Karpas-422 (cell line): ENCODE measurements around the gene CDV3. TPM values are rescaled to one million over a fixed set of nuclear protein-coding genes. Genes with fewer than 3 reads are reported as not detected.

Experiments
- DNase-seq: peaks from one replicate; pipeline ENCODE4 v3.0.0-alpha.2; 2015
- H2AFZ ChIP-seq: fragments of 200-600 bp; sonication (generic); 2 replicates; pipeline ENCODE4 v1.6.1; 2014; ENCODE audit warnings: antibody characterized with exemption, low read length, mixed read lengths
- H3K27ac ChIP-seq: fragments of 200-600 bp; sonication (generic); 2 replicates; pipeline ENCODE4 v1.5.1; 2014; ENCODE audit warnings: mild to moderate bottlenecking, low read length, moderate library complexity
- H3K27me3 ChIP-seq: fragments of 200-600 bp; sonication (generic); 2 replicates; pipeline ENCODE4 v1.6.1; 2014; ENCODE audit warnings: low read length, mixed read lengths
- H3K36me3 ChIP-seq: fragments of 200-600 bp; sonication (generic); 2 replicates; pipeline ENCODE4 v1.6.1; 2014; ENCODE audit warnings: low read length, mixed read lengths; ENCODE audit not compliant: insufficient read depth
- H3K4me1 ChIP-seq: fragments of 200-600 bp; sonication (generic); 2 replicates; pipeline ENCODE4 v1.6.1; 2014; ENCODE audit warnings: mild to moderate bottlenecking, low read length, mixed read lengths
- H3K4me2 ChIP-seq: fragments of 200-600 bp; sonication (generic); 2 replicates; pipeline ENCODE4 v1.6.1; 2014; ENCODE audit warnings: low read length, low read depth, mild to moderate bottlenecking; ENCODE audit not compliant: poor library complexity, severe bottlenecking
- H3K4me3 ChIP-seq: fragments of 200-600 bp; sonication (generic); 2 replicates; pipeline ENCODE4 v1.5.1; 2014; ENCODE audit warnings: mild to moderate bottlenecking, antibody characterized with exemption, low read length, mixed read lengths
- H3K79me2 ChIP-seq: fragments of 200-600 bp; sonication (generic); 2 replicates; pipeline ENCODE4 v1.6.1; 2014; ENCODE audit warnings: mild to moderate bottlenecking, low read length, mixed read lengths
- H3K9ac ChIP-seq: fragments of 200-600 bp; sonication (generic); 2 replicates; pipeline ENCODE4 v1.6.0; 2014; ENCODE audit warnings: low read length
- H3K9me2 ChIP-seq: fragments of 200-600 bp; sonication (generic), shearing (Covaris generic); replicated peaks from 2 replicates; pipeline ENCODE4 v1.6.0; 2014; ENCODE audit warnings: mild to moderate bottlenecking, low read length, moderate library complexity; ENCODE audit not compliant: insufficient read depth
- H3K9me3 ChIP-seq: fragments of 300-700, 200-600 bp; sonication (generic); 2 replicates; pipeline ENCODE4 v1.6.1; 2014; ENCODE audit warnings: low read length, mixed read lengths
- H4K20me1 ChIP-seq: fragments of 200-600 bp; sonication (generic); 2 replicates; pipeline ENCODE4 v1.6.1; 2014; ENCODE audit warnings: mild to moderate bottlenecking, antibody characterized with exemption, low read length, low read depth; ENCODE audit not compliant: insufficient read depth
- total RNA-seq: library from RNA; depleted of rRNA; stranded (reverse); fragments of >200 nt; shearing (Covaris generic); gene quantifications from 2 replicates; pipeline ENCODE4 v1.2.3, GENCODE V29; 2014; ENCODE audit warnings: low replicate concordance

Gene CDV3
- total RNA-seq, 1 experiment from 2014 or later, result 772 TPM

DNA sequence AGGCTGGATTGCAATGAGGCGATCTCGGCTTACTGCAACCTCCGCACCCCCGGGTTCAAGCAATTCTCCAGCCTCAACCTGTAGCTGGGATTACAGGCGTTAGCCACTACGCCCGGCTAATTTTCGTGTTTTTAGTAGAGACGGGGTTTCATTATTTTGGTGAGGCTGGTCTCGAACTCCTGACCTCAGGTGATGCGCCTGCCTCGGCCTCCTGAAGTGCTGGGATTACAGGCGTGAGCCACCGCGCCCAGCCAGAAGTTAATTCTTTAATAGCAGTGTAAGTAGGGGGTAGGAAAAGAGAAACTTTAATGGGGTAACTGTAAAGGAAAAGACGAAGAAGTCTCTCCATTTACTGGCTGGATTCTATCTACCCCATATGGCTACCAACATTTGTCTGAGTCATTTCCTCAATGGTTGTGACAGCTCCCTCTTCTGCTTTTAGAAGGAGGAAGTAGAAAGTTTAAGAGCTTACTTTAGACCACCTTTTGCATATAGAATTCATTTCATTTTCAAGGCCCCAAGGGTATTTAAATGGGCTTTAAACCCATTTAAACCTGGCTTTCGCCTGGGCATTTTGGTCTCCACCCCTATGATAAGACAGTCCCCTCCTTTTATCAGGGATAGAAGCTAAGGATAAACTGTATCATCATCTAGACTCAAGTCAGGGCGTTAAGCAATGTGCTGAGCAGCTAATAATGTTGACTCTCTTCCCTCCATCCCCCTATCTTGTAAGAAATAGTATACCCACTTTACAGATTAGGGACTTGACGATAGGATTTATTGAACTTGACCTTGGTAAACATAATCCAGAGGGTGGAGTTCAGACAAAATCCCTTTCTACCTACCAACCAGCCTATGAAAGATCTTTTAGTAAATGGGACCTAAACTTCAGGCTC is 1.1 kb upstream of the CDV3 start:
- H3K9ac ChIP-seq, result peak overlapping the region; percentile 85
- no peaks in the 10 kb centered on the region for H3K27me3 ChIP-seq
- H3K4me1 ChIP-seq, result peaks cover 39% of the 10 kb centered on the region

DNA sequence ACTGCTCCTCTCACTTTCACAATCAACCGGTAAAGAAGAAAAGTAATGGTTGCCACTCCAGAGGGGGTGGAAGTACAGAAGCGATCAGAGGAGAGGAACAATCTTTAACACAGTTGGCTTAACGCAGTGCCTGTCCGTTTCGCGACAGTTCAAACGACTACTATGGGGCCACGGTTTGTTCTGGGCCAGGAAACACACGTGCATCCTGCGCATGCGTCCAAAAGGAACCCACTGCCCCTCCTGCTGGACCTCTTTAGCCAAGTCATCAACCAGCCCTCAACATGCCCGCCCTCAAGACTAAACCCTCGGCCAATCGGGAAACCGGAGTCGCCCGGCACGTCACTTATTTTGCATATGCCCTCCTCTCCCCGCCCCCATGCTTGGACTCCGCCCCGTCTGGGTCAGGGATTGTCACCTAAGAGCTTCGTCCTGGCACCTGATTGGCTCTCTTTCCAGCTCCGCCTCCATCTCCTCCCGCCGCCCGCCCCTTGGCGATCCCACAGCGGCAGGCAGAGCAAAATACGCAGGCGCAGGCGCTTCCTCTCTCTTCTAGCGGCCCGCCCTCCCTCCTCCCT is 345 bp upstream of the CDV3 start:
- H3K27me3 ChIP-seq, result no peaks in the 10 kb centered on the region
- peaks cover 33% of the 10 kb centered on the region for H3K36me3 ChIP-seq
- no peaks in the 10 kb centered on the region for H3K9me2 ChIP-seq
- H3K9ac ChIP-seq, result peak overlapping the region; percentile 85
- peaks cover 39% of the 10 kb centered on the region for H3K79me2 ChIP-seq
- H3K27ac ChIP-seq, result peak overlapping the region; percentile 100
- H2AFZ ChIP-seq, result no peak overlapping the region
- H3K4me1 ChIP-seq, result peaks cover 47% of the 10 kb centered on the region
- peak overlapping the region; percentile 88 for H3K4me2 ChIP-seq
- H4K20me1 ChIP-seq, result peaks cover 11% of the 10 kb centered on the region
- no peaks in the 10 kb centered on the region for H3K9me3 ChIP-seq
- peak; percentile 100 for DNase-seq
- peak overlapping the region; percentile 64 for H3K4me3 ChIP-seq

More for the DNA sequence above, 1.1 kb upstream of the CDV3 start:
- H2AFZ ChIP-seq, result no peak overlapping the region
- H3K27ac ChIP-seq, result peak overlapping the region; percentile 100
- no peaks in the 10 kb centered on the region for H3K9me2 ChIP-seq
- peaks cover 32% of the 10 kb centered on the region for H3K79me2 ChIP-seq
- H4K20me1 ChIP-seq, result peaks cover 4% of the 10 kb centered on the region
- H3K4me3 ChIP-seq, result peak overlapping the region; percentile 64
- peak overlapping the region; percentile 88 for H3K4me2 ChIP-seq
- H3K36me3 ChIP-seq, result peaks cover 26% of the 10 kb centered on the region
- H3K9me3 ChIP-seq, result no peaks in the 10 kb centered on the region
- DNase-seq, result peak; percentile 97

DNA sequence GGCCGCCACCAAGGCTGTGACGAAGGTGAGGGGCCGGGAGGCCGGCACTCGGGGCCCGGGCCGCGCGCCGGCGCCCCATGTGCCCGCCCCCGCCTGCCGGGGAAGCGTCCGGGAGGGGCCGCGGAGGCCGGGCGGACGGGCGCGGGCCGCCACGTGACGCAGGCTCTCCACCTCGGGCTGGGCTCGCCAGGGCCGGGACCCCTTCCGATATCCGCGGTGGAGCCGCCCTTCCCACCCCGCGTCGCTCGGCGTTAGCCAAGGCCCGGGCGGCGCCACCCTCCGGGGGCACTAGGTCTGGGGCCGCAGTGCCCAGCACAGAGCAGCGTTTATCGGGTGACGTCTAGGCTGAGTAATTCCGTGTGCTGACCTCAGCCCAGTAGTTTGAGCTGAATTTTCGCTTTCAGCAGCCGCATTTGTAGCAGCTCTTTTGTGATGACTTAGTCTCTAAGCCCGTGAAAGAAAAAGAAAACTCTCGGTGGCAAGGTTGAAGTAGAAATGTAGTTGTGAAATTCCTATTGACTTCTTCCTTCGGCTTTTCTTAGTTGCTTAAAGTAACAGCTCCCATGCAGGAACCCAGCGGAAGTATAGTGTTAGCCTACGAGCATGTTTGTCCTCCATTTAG is 885 bp downstream of the CDV3 start:
- Histone ChIP-seq H3K27ac (peak overlapping the region; percentile 100), H3K9ac (peak overlapping the region; percentile 93), H2AFZ (no peak overlapping the region), H3K36me3 (peaks cover 46% of the 10 kb centered on the region), H3K9me3 (no peaks in the 10 kb centered on the region), H3K27me3 (no peaks in the 10 kb centered on the region), H3K4me3 (peak overlapping the region; percentile 97), H3K4me1 (peaks cover 59% of the 10 kb centered on the region), H4K20me1 (peaks cover 24% of the 10 kb centered on the region), H3K4me2 (peak overlapping the region; percentile 94), H3K9me2 (no peaks in the 10 kb centered on the region), H3K79me2 (peaks cover 52% of the 10 kb centered on the region)
- DNase-seq, result peak; percentile 73

DNA sequence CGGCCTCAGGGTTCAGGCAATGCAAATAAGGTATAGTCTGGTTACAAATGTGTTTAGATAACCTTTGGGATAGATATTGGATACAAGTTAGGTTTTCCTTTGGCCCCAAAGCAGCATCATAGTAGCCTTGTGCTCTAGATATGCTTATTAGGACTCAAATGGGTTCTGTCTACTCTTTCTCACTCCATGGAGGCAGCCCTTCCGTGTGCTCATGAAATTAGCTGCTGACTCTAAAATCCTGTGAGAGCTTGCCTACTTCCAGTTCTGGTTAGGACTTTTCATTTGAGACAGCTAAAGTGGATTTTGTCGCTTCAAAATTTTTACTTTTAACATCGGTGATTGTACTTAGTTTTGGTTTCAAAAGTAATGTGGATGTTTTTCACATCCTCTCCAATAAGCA is 1.6 kb downstream of the CDV3 start:
- Histone ChIP-seq H3K9ac (peak overlapping the region; percentile 93), H4K20me1 (peaks cover 26% of the 10 kb centered on the region), H3K4me1 (peaks cover 61% of the 10 kb centered on the region), H2AFZ (no peak overlapping the region), H3K36me3 (peaks cover 50% of the 10 kb centered on the region), H3K4me3 (peak overlapping the region; percentile 97), H3K27me3 (no peaks in the 10 kb centered on the region), H3K27ac (peak overlapping the region; percentile 100), H3K9me2 (no peaks in the 10 kb centered on the region), H3K4me2 (peak overlapping the region; percentile 94), H3K9me3 (no peaks in the 10 kb centered on the region), H3K79me2 (peaks cover 55% of the 10 kb centered on the region)
- DNase-seq, result peak; percentile 82

DNA sequence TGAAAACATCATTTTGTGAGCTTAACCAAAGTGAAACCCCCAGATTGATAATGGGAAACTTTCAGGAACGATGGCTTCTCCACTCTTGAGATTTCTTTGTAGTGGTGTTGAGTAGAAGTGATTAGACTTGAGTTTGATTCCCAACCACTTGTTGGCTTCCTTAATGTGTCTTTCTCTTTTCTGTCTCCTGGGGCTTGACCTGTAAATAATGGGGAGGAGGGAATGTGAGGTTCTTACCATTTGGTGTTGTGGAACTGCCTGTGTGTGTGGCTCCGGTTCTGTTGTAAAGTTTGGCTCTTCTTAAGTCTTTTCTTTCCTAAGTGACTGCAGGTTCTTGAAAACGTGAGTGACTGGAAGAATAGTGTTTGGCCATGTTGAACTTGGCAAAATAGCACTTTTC is 2.7 kb downstream of the CDV3 start:
- H3K4me2 ChIP-seq, result peak overlapping the region; percentile 94
- peaks cover 32% of the 10 kb centered on the region for H4K20me1 ChIP-seq
- peaks cover 57% of the 10 kb centered on the region for H3K36me3 ChIP-seq
- H3K27me3 ChIP-seq, result no peaks in the 10 kb centered on the region
- peak; percentile 76 for DNase-seq
- H2AFZ ChIP-seq, result no peak overlapping the region
- H3K9me2 ChIP-seq, result no peaks in the 10 kb centered on the region
- H3K27ac ChIP-seq, result peak overlapping the region; percentile 100
- no peaks in the 10 kb centered on the region for H3K9me3 ChIP-seq
- peaks cover 62% of the 10 kb centered on the region for H3K79me2 ChIP-seq
- peak overlapping the region; percentile 93 for H3K9ac ChIP-seq
- peaks cover 61% of the 10 kb centered on the region for H3K4me1 ChIP-seq
- peak overlapping the region; percentile 97 for H3K4me3 ChIP-seq

DNA sequence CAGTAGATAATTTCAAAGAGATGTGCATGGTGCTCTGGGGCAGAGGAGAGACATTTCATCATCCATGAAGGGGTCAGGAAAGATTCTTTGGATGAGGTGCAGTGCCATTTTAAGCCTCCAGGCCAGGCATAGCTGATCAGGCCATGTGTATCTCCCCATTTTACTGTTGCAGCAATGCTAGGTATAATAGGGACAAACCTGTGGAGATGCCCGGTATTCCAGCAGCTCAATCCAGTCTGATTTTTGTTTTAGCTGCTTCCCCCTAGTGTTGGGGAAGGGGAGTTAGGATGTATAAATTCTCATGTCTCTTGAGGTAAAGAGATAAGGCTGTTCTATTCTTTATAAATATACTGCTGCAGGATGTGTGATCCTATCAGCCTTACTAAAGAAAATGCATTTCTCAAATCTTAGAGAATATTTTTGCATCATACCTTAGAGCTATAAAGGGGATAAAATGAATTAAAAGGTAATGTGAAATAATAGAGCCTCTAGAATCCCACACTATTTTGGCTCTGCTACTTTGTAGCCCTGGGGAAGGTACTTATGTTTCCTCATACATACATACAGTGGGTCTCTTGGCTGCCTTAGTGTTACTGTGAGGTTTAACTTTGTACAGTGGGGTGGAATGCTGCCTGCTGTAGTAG is 5.2 kb downstream of the CDV3 start:
- Histone ChIP-seq H2AFZ (no peak overlapping the region), H4K20me1 (peaks cover 56% of the 10 kb centered on the region), H3K4me1 (peaks cover 65% of the 10 kb centered on the region)

DNA sequence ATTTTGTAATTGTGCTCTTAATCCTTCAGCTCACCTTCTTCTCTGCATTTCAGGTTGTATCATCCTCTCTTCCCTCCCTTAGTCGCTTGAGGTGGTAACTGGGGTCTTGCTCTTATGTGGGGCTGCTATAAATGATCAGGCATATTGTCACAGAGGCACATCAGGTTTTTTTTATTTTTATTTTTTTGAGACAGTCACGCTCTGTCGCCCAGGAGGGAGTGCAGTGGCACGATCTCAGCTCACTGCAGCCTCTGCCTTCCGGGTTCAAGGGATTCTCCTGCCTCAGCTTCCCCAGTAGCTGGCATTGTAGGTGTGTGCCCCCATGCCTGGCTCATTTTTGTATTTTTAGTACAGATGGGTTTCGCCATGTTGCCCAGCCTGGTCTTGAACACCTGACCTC is 9.9 kb downstream of the CDV3 start:
- Histone ChIP-seq H4K20me1 (peaks cover 86% of the 10 kb centered on the region), H3K27ac (peak overlapping the region; percentile 58; the same call in 1 of the 2 replicates), H3K9me3 (no peaks in the 10 kb centered on the region), H3K9ac (no peak overlapping the region), H3K36me3 (peaks cover 90% of the 10 kb centered on the region), H3K4me1 (peaks cover 56% of the 10 kb centered on the region), H3K4me2 (no peak overlapping the region), H3K79me2 (peaks cover 45% of the 10 kb centered on the region), H3K9me2 (no peaks in the 10 kb centered on the region), H3K27me3 (no peaks in the 10 kb centered on the region), H3K4me3 (no peak overlapping the region), H2AFZ (no peak overlapping the region)
- DNase-seq, result no peak

More for the DNA sequence above, 5.2 kb downstream of the CDV3 start:
- peaks cover 80% of the 10 kb centered on the region for H3K36me3 ChIP-seq
- peak overlapping the region; percentile 97 for H3K4me3 ChIP-seq
- H3K79me2 ChIP-seq, result peaks cover 83% of the 10 kb centered on the region
- H3K27ac ChIP-seq, result peak overlapping the region; percentile 100
- H3K27me3 ChIP-seq, result no peaks in the 10 kb centered on the region
- peak; percentile 66 for DNase-seq
- peak overlapping the region; percentile 93; the same call in 1 of the 2 replicates for H3K9ac ChIP-seq
- H3K9me3 ChIP-seq, result no peaks in the 10 kb centered on the region
- peak overlapping the region; percentile 94 for H3K4me2 ChIP-seq
- H3K9me2 ChIP-seq, result no peaks in the 10 kb centered on the region
